NT2/D1 (cell line): ENCODE data around the gene XRCC3.

Experiments
- SUZ12 ChIP-seq: IDR thresholded peaks from 2 replicates; pipeline ENCODE4 v1.6.1; 2011; ENCODE audit not compliant: insufficient read length, insufficient read depth; ENCODE audit errors: extremely low read depth
- YY1 ChIP-seq: IDR thresholded peaks from 2 replicates; pipeline ENCODE4 v1.6.1; 2011; ENCODE audit not compliant: insufficient read length, insufficient read depth
- ZNF274 ChIP-seq: IDR thresholded peaks from 2 replicates; pipeline ENCODE4 v1.6.1; 2011; ENCODE audit warnings: mild to moderate bottlenecking, low read depth, low read length

DNA sequence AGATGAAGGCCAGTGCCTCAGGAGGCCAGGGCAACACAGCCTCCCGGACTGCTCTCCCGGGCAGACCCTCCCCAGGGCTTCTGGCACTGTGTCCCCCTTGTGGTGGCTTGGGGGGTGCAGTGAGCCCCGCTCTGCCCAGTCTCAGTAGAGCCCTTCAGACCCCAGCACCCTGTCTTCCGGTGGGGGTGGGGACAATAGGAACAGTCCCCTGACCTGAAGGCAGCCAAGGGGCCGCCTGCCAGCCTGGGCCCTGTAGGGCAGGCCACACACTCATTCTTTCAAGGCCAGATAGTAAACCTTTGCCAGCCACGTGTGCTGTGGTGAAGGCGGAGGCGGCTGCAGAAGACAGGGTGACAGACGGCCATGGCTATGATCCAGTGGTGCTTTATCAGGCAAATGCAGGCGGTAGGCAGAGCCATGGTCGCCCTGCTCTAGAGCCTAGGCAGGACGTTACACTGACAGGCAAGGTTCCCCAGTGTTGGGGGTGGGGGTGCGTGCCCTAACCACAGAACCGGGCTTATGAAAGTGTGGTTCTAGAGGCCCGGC is 15.3 kb upstream of the XRCC3 start:
- TF ChIP-seq SUZ12 (no peak), ZNF274 (no peak), YY1 (no peak)
